Upper lobe of left lung (tissue), 6 donors: Measurements from ENCODE around the gene TPM1. TPM values are rescaled to one million over a fixed set of nuclear protein-coding genes. Genes with fewer than 3 reads are reported as not detected.

Source experiments
- ATAC-seq, 2 donors: fragments of 200-7000 bp; cut with Tn5 transposase; one replicate each; pipeline ENCODE4 v1.9.1; 2022; ENCODE audit warnings: mild to moderate bottlenecking in 2 of 2, moderate library complexity in 2 of 2; ENCODE audit not compliant: low FRiP score in 2 of 2
- DNase-seq, 2 donors: peaks; one replicate each; pipeline ENCODE4 v3.0.0-alpha.2; 2019 to 2020
- H3K27ac ChIP-seq, 4 donors: fragments of 200-600 bp; sonication (generic); one replicate each; pipeline ENCODE4 v1.5.1; 2016 to 2019
- H3K27me3 ChIP-seq, 4 donors: fragments of 200-600 bp; sonication (generic); one replicate each; pipeline ENCODE4 v1.5.1; 2017 to 2019
- H3K36me3 ChIP-seq, 4 donors: fragments of 200-600 bp; sonication (generic); one replicate each; pipeline ENCODE4 v1.5.1; 2016 to 2019
- H3K4me1 ChIP-seq, 4 donors: fragments of 200-600 bp; sonication (generic); one replicate each; pipeline ENCODE4 v1.5.1; 2018 to 2019
- H3K4me3 ChIP-seq, 4 donors: fragments of 200-600 bp; sonication (generic); one replicate each; pipeline ENCODE4 v1.5.1; 2017 to 2019; ENCODE audit warnings: mild to moderate bottlenecking in 2 of 4, moderate library complexity in 1 of 4
- H3K9me3 ChIP-seq, 4 donors: fragments of 200-600 bp; sonication (generic); one replicate each; pipeline ENCODE4 v1.5.1; 2018 to 2019
- EP300 ChIP-seq, 4 donors: sonication (generic); formaldehyde crosslinking; IDR thresholded peaks; one replicate each; pipeline ENCODE4 v1.5.1; 2017; ENCODE audit warnings: antibody characterized with exemption in 4 of 4, control low read depth in 2 of 4
- POLR2A ChIP-seq, 4 donors: fragments of 450-650 bp; IDR thresholded peaks; one replicate each; pipeline ENCODE4 v1.5.1; 2016 to 2017; ENCODE audit warnings: antibody characterized with exemption in 4 of 4, mild to moderate bottlenecking in 2 of 4
- POLR2AphosphoS5 ChIP-seq, 2 donors: sonication (generic); formaldehyde crosslinking; IDR thresholded peaks; one replicate each; pipeline ENCODE4 v1.5.1; 2017; ENCODE audit warnings: antibody characterized with exemption in 2 of 2
- WGBS, 2 donors: methylation state at CpG; one replicate each; pipeline ENCODE4 v1.1.5; 2017 to 2018; 5-methylcytosine and 5-hydroxymethylcytosine counted together
- total RNA-seq, 6 donors: library from RNA; depleted of rRNA in 4 of 6; stranded (reverse); fragments of >200 nt in 4 of 6; gene quantifications; one replicate each; pipeline versions ENCODE4 v1.1.0 to v1.2.1, GENCODE V29; 2016 to 2021
- TF ChIP-seq, protein P1 (sequence below), 6 experiments: fragments of 450-650 bp in 4 of 6; fragments of 200-600 bp in 2 of 6; sonication (generic) in 2 of 6; IDR thresholded peaks; one replicate each; pipeline ENCODE4 v1.5.1; 2016 to 2019; ENCODE audit warnings: antibody characterized with exemption in 6 of 6
- donor health status: DM: no; HTN: no; CAD: no; lungs with moderate emphysema.
- donor health status: DM: no; HTN: yes; CAD: no; lungs with severe emphysema.

The TPM1 gene
- total RNA-seq, 6 donors from 2014 or later = 144 to 343 (median 254) TPM

- Histone ChIP-seq H3K27me3 (peaks cover 0 to 29% (median 14%) of the 10 kb centered on the region in 4 donors), H3K4me3 (peak overlapping the region in 3 of 4 donors; percentile 49 to 59 (median 54)), H3K9me3 (no peaks in the 10 kb centered on the region), H3K36me3 (no peaks in the 10 kb centered on the region), H3K27ac (peak overlapping the region in 2 of 4 donors; percentile 13 to 76), H3K4me1 (peaks cover 14 to 33% (median 26%) of the 10 kb centered on the region in 4 donors)
- DNase-seq (no peak), ATAC-seq (no peak)
- TF ChIP-seq, protein P1, sequence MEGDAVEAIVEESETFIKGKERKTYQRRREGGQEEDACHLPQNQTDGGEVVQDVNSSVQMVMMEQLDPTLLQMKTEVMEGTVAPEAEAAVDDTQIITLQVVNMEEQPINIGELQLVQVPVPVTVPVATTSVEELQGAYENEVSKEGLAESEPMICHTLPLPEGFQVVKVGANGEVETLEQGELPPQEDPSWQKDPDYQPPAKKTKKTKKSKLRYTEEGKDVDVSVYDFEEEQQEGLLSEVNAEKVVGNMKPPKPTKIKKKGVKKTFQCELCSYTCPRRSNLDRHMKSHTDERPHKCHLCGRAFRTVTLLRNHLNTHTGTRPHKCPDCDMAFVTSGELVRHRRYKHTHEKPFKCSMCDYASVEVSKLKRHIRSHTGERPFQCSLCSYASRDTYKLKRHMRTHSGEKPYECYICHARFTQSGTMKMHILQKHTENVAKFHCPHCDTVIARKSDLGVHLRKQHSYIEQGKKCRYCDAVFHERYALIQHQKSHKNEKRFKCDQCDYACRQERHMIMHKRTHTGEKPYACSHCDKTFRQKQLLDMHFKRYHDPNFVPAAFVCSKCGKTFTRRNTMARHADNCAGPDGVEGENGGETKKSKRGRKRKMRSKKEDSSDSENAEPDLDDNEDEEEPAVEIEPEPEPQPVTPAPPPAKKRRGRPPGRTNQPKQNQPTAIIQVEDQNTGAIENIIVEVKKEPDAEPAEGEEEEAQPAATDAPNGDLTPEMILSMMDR (IDR thresholded peaks at IDR 0.05) = no peak
- TF ChIP-seq EP300 (IDR thresholded peaks at IDR 0.05) (no peak), POLR2A (IDR thresholded peaks at IDR 0.05) (no peak), POLR2AphosphoS5 (IDR thresholded peaks at IDR 0.05) (no peak)
- WGBS, 2 donors = 60 to 73% methylated on average over 14 of the region's 14 CpGs
These were observed 1.1 kb upstream of the TPM1 start for GRCh38 chr15:63041402-63041973.

DNA sequence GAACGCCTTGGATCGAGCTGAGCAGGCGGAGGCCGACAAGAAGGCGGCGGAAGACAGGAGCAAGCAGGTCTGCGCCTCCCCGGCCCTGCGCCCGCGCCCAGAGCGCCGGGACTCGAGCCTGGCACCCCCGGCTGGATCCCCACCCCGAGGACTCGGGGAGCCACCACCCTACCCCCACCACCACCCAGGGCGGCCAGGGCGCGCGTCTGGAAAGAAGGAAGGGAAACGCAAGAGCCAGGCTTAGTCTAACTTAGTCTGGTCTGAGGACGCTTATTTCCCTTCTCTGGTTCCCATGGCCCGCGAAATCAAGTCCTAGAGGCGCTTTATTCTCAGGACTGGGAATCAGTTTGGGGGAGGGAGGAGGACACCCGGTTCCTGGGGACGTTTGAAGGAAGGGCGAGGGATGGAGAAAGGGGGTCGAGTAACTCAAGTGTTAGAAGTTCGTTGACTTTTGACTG, 359 bp downstream of the TPM1 start:
- WGBS, 2 donors = 1 to 3% methylated on average over 10 to 31 of the region's 31 CpGs
- peak overlapping the region; percentile 15 to 78 (median 70) for H3K27ac ChIP-seq
- H3K4me3 ChIP-seq = peak overlapping the region; percentile 43 to 59 (median 52)
- H3K9me3 ChIP-seq = no peaks in the 10 kb centered on the region
- H3K27me3 ChIP-seq = peaks cover 0 to 29% (median 14%) of the 10 kb centered on the region in 4 donors
- TF ChIP-seq, protein P1 (IDR thresholded peaks at IDR 0.05) = no peak
- no peak for TF ChIP-seq POLR2A (IDR thresholded peaks at IDR 0.05)
- no peak for TF ChIP-seq POLR2AphosphoS5 (IDR thresholded peaks at IDR 0.05)
- no peak for TF ChIP-seq EP300 (IDR thresholded peaks at IDR 0.05)
- no peaks in the 10 kb centered on the region for H3K36me3 ChIP-seq
- DNase-seq (no peak), ATAC-seq (peak in 1 of 2 donors; percentile 47)
- H3K4me1 ChIP-seq = peaks cover 19 to 41% (median 33%) of the 10 kb centered on the region in 4 donors

GRCh38 chr15:63043335-63044076, 959 bp downstream of the TPM1 start:
- Histone ChIP-seq H3K27me3 (peaks cover 0 to 29% (median 14%) of the 10 kb centered on the region in 4 donors), H3K36me3 (no peaks in the 10 kb centered on the region), H3K4me1 (peaks cover 19 to 41% (median 33%) of the 10 kb centered on the region in 4 donors), H3K9me3 (no peaks in the 10 kb centered on the region), H3K4me3 (peak overlapping the region; percentile 43 to 59 (median 52)), H3K27ac (peak overlapping the region; percentile 15 to 78 (median 70))
- 1 to 3% methylated on average over 22 to 28 of the region's 54 CpGs for WGBS, 2 donors
- ATAC-seq (peak in 1 of 2 donors; percentile 23), DNase-seq (peak; percentile 36 to 91)
- TF ChIP-seq POLR2A (IDR thresholded peaks at IDR 0.05) (no peak), EP300 (IDR thresholded peaks at IDR 0.05) (no peak), POLR2AphosphoS5 (IDR thresholded peaks at IDR 0.05) (no peak)
- TF ChIP-seq, protein P1 (IDR thresholded peaks at IDR 0.05) = no peak

GRCh38 chr15:63044077-63044644, 1.6 kb downstream of the TPM1 start:
- ATAC-seq = no peak
- TF ChIP-seq, protein P1 (IDR thresholded peaks at IDR 0.05) = no peak
- TF ChIP-seq POLR2AphosphoS5 (IDR thresholded peaks at IDR 0.05) (no peak), POLR2A (IDR thresholded peaks at IDR 0.05) (no peak)
- peak overlapping the region in 2 of 4 donors; percentile 67 to 72 for H3K27ac ChIP-seq

More at GRCh38 chr15:63044077-63044644, 1.6 kb downstream of the TPM1 start:
- peak overlapping the region; percentile 7 to 59 (median 52) for H3K4me3 ChIP-seq
- H3K36me3 ChIP-seq = no peaks in the 10 kb centered on the region
- DNase-seq = no peak
- no peaks in the 10 kb centered on the region for H3K9me3 ChIP-seq
- peaks cover 0 to 29% (median 14%) of the 10 kb centered on the region in 4 donors for H3K27me3 ChIP-seq
- 37 to 43% methylated on average over 5 to 7 of the region's 7 CpGs for WGBS, 2 donors
- H3K4me1 ChIP-seq = peaks cover 19 to 43% (median 35%) of the 10 kb centered on the region in 4 donors
